ENCODE data around the gene BGN. TPM values are rescaled to one million over a fixed set of nuclear protein-coding genes. Genes with fewer than 3 reads are reported as not detected.
A peak's percentile ranks its signal among the peaks of the same experiment; 100 is the strongest.

The BGN gene
- polyA plus RNA-seq, 3 donors, result not detected

DNA sequence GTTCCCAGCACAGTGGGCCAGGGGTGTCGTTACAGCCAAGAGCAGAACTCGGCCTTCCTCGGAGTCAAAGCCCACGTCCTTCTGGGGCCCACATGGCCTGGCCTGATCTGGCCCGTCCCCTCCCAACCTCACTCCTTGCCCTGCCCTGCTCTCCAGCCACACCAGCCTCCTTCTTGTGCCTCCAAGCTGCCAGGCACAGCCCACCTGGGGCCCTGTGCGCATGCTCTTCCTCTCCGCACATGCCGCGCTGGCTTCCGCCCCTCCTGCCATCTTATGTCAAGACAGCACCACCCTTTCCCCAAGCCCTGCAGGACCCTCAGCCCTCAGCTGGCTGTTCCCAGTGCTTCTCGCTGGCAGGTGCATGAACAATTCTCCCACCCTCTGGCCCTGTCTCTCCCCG, 31.2 kb upstream of the BGN start:
- TF ChIP-seq CTCF (IDR thresholded peaks at IDR 0.05), result no peak
- Mint-ChIP-seq H3K36me3 (peaks cover 36 to 53% of the 10 kb centered on the region in 2 donors), H3K27ac (peak overlapping the region in 3 of 7 donors; percentile 23 to 81 (median 25)), H3K9me3 (no peaks in the 10 kb centered on the region), H3K4me1 (peaks cover 3% of the 10 kb centered on the region), H3K27me3 (ENCODE audit: low read depth in 3 of 3) (peaks cover 0 to 6% (median 0%) of the 10 kb centered on the region in 3 donors), H3K4me3 (no peak overlapping the region)
- Histone ChIP-seq H3K4me1 (ENCODE audit: control insufficient read depth in 1 of 2, insufficient read depth in 2 of 2, low read length in 2 of 2) (no peaks in the 10 kb centered on the region), H3K27me3 (ENCODE audit: control insufficient read depth in 2 of 2, insufficient read depth in 2 of 2, low read length in 2 of 2) (no peaks in the 10 kb centered on the region), H3K79me2 (ENCODE audit: insufficient read depth, low read length) (peaks cover 10% of the 10 kb centered on the region), H3K36me3 (replicated peaks in 1 of 2; ENCODE audit: control insufficient read depth in 1 of 2, insufficient read depth in 2 of 2, low read length in 2 of 2) (peaks cover 32 to 54% of the 10 kb centered on the region in 2 donors), H2AFZ (ENCODE audit: insufficient read depth, low read depth, low read length, poor library complexity, severe bottlenecking) (no peak overlapping the region), H3K9ac (ENCODE audit: insufficient read depth, low read length, poor library complexity, severe bottlenecking) (no peak overlapping the region), H3K27ac (ENCODE audit: low read depth in 1 of 2, low read length in 2 of 2) (no peak overlapping the region), H3K9me3 (replicated peaks in 1 of 2; ENCODE audit: control insufficient read depth in 1 of 2, insufficient read depth in 1 of 2, low read length in 2 of 2) (no peaks in the 10 kb centered on the region), H3K4me2 (replicated peaks; ENCODE audit: extremely low read depth, low read length, poor library complexity, severe bottlenecking) (no peak overlapping the region), H4K20me1 (ENCODE audit: insufficient read depth, low read length) (peaks cover 6% of the 10 kb centered on the region), H3K4me3 (replicated peaks in 1 of 3; ENCODE audit: low read depth in 2 of 3, low read length in 3 of 3) (no peak overlapping the region)
- intact Hi-C loops (cut with micrococcal nuclease), result no loop called here
- WGBS (ENCODE audit: insufficient coverage), result 96% methylated on average over 5 of the region's 12 CpGs
- no peak for DNase-seq

- H3K4me1 ChIP-seq (ENCODE audit: control insufficient read depth in 1 of 2, insufficient read depth in 2 of 2, low read length in 2 of 2), result peaks cover under 1% of the 10 kb centered on the region in 2 donors
- no peak overlapping the region for H3K4me2 ChIP-seq (replicated peaks; ENCODE audit: extremely low read depth, low read length, poor library complexity, severe bottlenecking)
- peaks cover 7% of the 10 kb centered on the region for H4K20me1 ChIP-seq (ENCODE audit: insufficient read depth, low read length)
- H3K36me3 ChIP-seq (replicated peaks in 1 of 2; ENCODE audit: control insufficient read depth in 1 of 2, insufficient read depth in 2 of 2, low read length in 2 of 2), result peaks cover 32 to 49% of the 10 kb centered on the region in 2 donors
- Mint-ChIP-seq H3K9me3 (no peaks in the 10 kb centered on the region), H3K36me3 (peaks cover 32 to 49% of the 10 kb centered on the region in 2 donors), H3K27ac (peak overlapping the region in 2 of 7 donors; percentile 25 to 28), H3K27me3 (ENCODE audit: low read depth in 3 of 3) (peaks cover 0 to 6% (median 0%) of the 10 kb centered on the region in 3 donors), H3K4me1 (peaks cover 5% of the 10 kb centered on the region), H3K4me3 (no peak overlapping the region)
- intact Hi-C loops (cut with micrococcal nuclease), result no loop called here
- no peak for TF ChIP-seq CTCF (IDR thresholded peaks at IDR 0.05)
- H2AFZ ChIP-seq (ENCODE audit: insufficient read depth, low read depth, low read length, poor library complexity, severe bottlenecking), result no peak overlapping the region
- WGBS (ENCODE audit: insufficient coverage), result no CpG with 5 or more reads among the region's 5 CpGs
- no peak overlapping the region for H3K9ac ChIP-seq (ENCODE audit: insufficient read depth, low read length, poor library complexity, severe bottlenecking)
- DNase-seq, result no peak
- no peaks in the 10 kb centered on the region for H3K27me3 ChIP-seq (ENCODE audit: control insufficient read depth in 2 of 2, insufficient read depth in 2 of 2, low read length in 2 of 2)
- no peak overlapping the region for H3K27ac ChIP-seq (ENCODE audit: low read depth in 1 of 2, low read length in 2 of 2)
- H3K79me2 ChIP-seq (ENCODE audit: insufficient read depth, low read length), result peaks cover 16% of the 10 kb centered on the region
- no peaks in the 10 kb centered on the region for H3K9me3 ChIP-seq (replicated peaks in 1 of 2; ENCODE audit: control insufficient read depth in 1 of 2, insufficient read depth in 1 of 2, low read length in 2 of 2)
- H3K4me3 ChIP-seq (replicated peaks in 1 of 3; ENCODE audit: low read depth in 2 of 3, low read length in 3 of 3), result no peak overlapping the region
These were observed 30.7 kb upstream of the BGN start for GRCh38 chrX:153464116-153464515.

All from CD14-positive monocyte (primary cell).